GM19468 (cell line): ENCODE results near the gene MECR.
A peak's percentile ranks its signal among the peaks of the same experiment; 100 is the strongest.

Experiments
- ATAC-seq: cut with Tn5 transposase; IDR thresholded peaks from one replicate; pipeline ENCODE4 v1.9.1; 2021; ENCODE audit warnings: mild to moderate bottlenecking, moderate library complexity, moderate number of reproducible peaks; ENCODE audit not compliant: unreplicated experiment; ENCODE audit errors: extremely low read depth

Gene MECR, protein sequence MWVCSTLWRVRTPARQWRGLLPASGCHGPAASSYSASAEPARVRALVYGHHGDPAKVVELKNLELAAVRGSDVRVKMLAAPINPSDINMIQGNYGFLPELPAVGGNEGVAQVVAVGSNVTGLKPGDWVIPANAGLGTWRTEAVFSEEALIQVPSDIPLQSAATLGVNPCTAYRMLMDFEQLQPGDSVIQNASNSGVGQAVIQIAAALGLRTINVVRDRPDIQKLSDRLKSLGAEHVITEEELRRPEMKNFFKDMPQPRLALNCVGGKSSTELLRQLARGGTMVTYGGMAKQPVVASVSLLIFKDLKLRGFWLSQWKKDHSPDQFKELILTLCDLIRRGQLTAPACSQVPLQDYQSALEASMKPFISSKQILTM

DNA sequence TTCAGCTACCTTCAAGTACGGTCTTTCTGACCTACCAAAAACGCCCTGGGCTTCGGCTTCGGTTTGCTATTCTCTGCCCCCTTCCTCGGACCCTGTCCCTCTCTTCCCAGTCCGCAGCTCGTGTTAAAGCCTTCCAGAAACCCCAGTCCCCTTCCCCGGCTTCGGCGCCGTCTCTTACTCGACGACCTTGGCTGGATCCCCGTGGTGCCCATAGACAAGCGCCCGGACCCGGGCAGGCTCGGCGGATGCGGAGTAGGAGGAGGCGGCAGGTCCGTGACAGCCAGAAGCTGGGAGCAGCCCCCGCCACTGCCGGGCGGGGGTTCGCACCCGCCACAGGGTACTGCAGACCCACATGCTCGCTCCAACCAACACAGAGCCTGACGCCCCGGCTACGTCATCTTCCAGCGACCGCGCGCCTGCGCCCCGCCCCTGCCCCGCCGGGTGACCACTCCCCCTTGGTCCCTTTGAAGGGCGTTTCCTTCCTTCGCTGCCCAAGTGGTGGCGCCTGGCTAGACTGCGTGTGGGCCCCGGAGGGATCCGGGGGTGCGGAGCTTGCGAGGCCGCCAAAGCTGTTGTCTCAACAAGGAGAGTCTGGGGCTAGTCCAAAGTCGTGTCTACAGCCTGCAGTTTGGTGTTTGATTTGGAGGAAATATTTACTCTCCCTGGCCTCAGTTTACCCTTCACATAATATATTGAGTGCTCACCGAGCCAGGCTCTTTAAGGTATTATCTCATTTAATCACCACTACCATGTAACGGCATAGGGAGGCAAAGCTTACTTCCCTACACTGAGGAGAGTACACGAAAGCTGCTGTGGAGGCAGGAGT is at the start of gene MECR:
Gene MECR, minus strand, starts transcription at position 382 of the 826 bp plus-strand sequence. Its CDS starts 28 bp downstream, at position 354.
- peak; percentile 66 for ATAC-seq

DNA sequence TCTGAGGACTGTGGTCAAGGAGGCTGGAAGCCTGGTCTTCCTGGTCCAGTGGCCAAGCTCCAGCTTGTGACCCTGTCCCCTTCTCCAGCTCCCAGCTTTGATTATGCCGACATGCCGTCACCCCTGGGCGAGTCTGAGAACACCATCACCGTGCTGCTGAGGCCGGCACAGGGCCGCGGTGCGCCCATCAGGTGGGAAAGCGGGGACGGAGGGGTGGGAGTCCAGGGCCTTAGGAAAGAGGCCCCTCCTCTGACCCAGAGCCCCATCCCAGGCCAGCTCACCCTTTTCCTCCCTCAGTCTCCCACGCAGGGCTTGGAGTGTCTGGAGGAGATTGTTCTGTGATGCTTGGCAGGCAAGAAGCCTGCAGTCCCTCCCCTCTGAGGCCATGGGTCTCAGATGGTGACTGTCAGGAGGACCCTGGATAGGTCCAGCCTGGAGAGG is 49.2 kb upstream of the MECR start:
- no peak for ATAC-seq

DNA sequence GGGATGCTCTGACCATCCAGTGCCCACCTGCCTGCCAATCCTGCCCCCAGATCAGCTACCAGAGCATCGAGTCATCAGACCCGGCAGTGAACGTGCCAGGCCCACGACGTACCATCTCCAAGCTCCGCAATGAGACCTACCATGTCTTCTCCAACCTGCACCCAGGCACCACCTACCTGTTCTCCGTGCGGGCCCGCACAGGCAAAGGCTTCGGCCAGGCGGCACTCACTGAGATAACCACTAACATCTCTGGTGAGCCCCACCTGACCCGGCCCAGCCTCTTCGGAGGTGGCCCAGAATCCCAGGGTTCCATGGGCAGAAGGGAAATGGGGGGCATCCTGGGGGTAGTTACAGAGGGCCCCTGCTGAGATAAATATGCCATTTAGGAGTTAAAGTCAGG is 48.7 kb upstream of the MECR start:
- ATAC-seq = no peak

DNA sequence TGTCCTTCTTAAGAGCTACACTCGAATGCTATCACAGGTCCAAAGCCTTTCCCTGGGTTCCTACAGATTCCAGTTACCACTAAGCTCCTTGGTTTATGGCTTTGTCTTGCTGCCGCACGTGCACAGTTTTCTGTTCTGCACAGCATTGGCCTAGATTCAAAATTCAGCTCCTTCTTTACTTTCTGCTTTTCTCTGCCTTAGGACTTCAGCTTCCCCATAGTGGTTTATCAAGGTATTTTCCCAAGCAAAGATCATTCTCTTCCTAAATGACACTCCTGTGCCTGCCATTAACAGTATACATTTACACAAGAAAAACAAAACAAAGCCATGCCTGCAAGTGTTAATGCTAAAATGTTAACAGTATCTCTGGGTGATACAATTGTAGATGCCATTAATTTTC is 47.4 kb upstream of the MECR start:
- no peak for ATAC-seq

- ATAC-seq = no peak
Observed at GRCh38 chr1:29275435-29275834, 44.7 kb upstream of the MECR start.

DNA sequence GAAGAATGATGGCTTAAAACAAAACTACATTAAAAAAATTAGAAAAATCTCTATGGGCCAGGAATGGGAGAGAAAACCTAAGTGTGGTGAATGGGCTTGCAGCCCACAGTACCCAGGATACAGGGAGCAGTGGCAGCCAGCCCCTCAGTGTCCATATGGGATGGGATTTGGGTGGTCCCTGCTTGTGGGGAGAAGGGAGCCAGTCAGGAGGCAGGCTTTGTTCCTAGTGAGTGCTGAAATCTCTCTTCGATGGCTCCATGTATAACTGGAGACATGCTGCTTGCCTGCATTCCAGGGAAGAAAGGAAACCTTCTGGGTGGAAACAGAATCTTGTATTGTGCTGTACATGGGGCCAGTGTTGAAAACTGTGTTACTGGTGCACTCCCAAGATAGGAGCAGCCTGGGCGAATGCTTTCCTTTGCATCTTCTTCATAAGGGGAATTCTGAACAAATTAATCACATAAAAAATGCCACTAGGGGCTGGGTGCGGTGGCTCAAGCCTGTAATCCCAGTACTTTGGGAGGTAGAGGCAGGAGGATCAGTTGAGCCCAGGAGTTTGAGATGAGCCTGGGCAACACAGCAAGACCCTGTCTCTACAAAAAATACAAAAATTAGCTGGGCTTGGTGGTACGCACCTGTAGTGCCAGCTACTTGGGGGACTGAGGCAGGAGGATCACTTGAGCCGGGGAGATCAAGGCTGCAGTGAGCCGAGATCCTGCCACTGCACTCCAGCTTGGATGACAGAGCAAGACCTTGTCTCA is 41.6 kb upstream of the MECR start:
- ATAC-seq = no peak

GRCh38 chr1:29271724-29272123 is 41.0 kb upstream of the MECR start:
- ATAC-seq = no peak

DNA sequence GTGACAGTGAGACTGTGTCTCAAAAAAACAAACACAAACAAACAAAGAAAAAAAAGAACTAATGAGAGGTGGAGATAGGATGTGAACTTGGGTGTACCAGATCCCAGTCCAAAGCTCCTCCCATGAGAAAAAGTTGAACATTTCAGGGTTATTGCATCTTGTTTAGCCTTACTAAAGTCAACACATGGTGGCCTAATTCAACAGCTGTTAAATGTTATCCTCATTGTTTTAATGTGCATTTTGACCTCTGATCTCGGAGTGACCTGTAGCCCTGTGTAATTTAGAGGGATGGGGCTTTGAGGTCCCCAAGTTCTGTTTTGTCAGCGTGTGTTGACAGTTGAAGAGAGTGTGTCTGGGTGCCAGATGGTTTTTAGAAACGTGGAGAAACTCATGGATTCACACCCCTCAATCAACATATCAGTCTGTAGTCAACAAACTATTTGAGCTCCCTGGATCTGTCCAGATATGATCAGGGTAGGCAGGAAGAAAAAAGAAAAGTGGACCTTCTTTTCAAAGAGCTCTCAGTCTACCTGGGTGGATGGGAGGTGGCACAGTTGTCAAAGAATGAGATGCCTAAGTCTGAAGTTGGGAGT is 40.3 kb upstream of the MECR start:
- ATAC-seq = no peak

GRCh38 chr1:29269382-29269781 is 38.6 kb upstream of the MECR start:
- no peak for ATAC-seq

- ATAC-seq = no peak
Observed at GRCh38 chr1:29267321-29268070, 36.8 kb upstream of the MECR start.

- ATAC-seq = no peak
Observed at GRCh38 chr1:29266912-29267311, 36.2 kb upstream of the MECR start.

GRCh38 chr1:29264773-29265389 is 34.1 kb upstream of the MECR start:
- ATAC-seq = no peak

DNA sequence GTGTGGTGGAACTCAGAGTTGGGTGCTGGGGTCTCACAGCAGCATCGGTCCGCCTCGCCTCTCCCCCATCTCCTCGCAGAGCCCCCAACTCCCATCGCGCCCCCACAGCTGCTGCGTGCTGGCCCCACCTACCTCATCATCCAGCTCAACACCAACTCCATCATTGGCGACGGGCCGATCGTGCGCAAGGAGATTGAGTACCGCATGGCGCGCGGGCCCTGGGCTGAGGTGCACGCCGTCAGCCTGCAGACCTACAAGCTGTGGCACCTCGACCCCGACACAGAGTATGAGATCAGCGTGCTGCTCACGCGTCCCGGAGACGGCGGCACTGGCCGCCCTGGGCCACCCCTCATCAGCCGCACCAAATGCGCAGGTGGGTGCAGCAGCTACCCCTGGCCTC is 29.8 kb upstream of the MECR start:
- no peak for ATAC-seq

DNA sequence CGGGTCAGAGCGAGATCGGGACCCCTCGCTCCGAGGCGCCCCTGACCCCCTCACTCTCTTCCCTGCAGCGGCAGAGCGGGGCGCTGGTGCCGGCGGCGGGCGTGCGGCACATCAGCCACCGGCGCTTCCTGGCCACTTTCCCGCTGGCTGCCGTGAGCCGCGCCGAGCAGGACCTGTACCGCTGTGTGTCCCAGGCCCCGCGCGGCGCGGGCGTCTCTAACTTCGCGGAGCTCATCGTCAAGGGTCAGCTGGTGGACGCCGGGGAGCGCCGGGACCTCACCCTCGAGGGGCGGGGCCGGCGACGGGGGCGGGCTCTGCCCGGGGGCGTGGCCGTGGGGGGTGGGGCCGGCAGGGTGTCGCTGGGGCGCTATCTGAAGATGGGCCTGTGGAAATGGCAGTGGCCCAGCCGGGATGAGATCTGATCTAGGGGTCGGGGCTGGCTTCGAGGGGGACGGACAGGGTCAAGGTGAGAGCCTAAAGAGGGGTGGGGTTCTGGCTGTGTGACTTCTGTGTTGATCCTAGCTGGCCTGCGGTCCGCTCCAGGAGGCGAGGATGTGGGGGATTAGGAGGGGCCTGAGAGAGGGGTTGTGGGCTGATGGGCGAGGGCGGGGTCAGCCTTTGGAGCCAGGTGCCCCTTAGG is 29.2 kb upstream of the MECR start:
- no peak for ATAC-seq

DNA sequence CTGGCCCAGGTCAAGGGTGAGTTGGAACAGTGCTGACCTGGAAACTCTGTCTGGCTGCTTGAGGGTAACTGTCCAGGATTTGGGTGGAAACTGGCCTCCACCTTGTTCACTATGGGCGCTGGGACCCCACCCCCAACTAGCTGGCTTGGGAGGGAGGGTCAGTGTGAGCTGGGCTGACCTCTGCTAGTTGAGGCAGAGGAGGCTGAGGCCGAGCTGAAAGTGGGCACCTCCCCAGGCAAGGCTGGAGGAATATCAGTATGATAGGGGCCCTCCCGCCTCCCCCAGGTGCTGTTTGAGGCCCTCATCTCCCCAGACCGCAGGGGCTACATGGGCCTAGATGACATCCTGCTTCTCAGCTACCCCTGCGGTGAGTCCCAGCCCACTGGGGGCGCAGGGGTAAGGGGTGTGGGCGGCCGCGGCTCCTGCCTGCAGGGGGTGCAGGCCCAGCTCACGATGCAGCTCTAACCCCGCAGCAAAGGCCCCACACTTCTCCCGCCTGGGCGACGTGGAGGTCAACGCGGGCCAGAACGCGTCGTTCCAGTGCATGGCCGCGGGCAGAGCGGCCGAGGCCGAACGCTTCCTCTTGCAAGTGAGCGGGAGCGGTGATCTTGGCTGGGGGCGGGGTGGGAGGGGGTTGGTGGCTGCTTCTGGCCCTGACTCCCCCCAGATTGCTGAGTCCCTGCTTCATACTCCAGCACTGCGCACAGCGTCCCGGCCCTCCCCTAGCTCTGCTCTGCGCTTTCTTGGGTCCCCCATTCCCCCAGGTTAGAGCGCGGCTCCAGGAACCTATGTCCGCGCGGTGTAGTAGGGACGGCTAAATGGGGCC is 28.5 kb upstream of the MECR start:
- no peak for ATAC-seq

DNA sequence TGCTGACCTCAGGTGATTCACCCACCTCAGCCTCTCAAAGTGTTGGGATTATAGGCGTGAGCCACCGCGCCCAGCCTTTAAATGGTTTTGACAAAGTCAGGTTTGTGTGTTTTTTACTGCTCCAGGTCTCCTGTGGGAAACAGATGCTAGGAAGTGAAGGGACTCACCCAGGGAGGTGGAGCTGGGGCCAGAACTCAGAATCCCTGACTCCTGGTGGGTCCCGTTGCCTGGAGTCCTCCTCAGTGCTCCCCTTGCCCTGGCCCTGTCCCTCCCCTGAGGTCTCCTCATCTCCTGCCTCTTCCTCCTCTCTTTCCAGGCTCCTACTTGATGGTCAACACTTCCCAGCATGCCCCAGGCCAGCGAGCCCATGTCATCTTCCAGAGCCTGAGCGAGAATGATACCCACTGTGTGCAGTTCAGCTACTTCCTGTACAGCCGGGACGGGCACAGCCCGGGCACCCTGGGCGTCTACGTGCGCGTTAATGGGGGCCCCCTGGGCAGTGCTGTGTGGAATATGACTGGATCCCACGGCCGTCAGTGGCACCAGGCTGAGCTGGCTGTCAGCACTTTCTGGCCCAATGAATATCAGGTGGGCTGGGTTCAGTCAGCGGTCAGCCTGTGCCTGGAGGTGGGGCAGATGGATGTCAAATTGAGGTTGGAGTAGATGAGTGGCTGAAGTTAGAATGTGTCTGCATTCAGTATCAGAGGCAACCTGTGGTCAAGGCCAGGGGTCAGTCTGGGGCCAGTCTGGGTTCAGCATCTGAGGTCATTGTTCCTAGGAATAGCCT is 27.6 kb upstream of the MECR start:
- no peak for ATAC-seq
